ENCODE data around the gene PDRG1. TPM values are rescaled to one million over a fixed set of nuclear protein-coding genes. Genes with fewer than 3 reads are reported as not detected.

PDRG1 gene
- polyA plus RNA-seq, 3 donors, result 3.5 to 4.4 (median 3.7) TPM

- Histone ChIP-seq H4K20me1 (ENCODE audit: insufficient read depth, low read length) (no peaks in the 10 kb centered on the region), H3K9ac (ENCODE audit: insufficient read depth, low read length, poor library complexity, severe bottlenecking) (no peak overlapping the region), H3K27ac (ENCODE audit: low read depth in 1 of 2, low read length in 2 of 2) (no peak overlapping the region), H3K79me2 (ENCODE audit: insufficient read depth, low read length) (no peaks in the 10 kb centered on the region), H2AFZ (ENCODE audit: insufficient read depth, low read depth, low read length, poor library complexity, severe bottlenecking) (no peak overlapping the region), H3K9me3 (replicated peaks in 1 of 2; ENCODE audit: control insufficient read depth in 1 of 2, insufficient read depth in 1 of 2, low read length in 2 of 2) (no peaks in the 10 kb centered on the region), H3K4me3 (replicated peaks in 1 of 3; ENCODE audit: low read depth in 2 of 3, low read length in 3 of 3) (no peak overlapping the region), H3K27me3 (ENCODE audit: control insufficient read depth in 2 of 2, insufficient read depth in 2 of 2, low read length in 2 of 2) (no peaks in the 10 kb centered on the region), H3K4me1 (ENCODE audit: control insufficient read depth in 1 of 2, insufficient read depth in 2 of 2, low read length in 2 of 2) (no peaks in the 10 kb centered on the region), H3K36me3 (replicated peaks in 1 of 2; ENCODE audit: control insufficient read depth in 1 of 2, insufficient read depth in 2 of 2, low read length in 2 of 2) (no peaks in the 10 kb centered on the region), H3K4me2 (replicated peaks; ENCODE audit: extremely low read depth, low read length, poor library complexity, severe bottlenecking) (no peak overlapping the region)
- no peaks in the 10 kb centered on the region for H3K36me3 Mint-ChIP-seq
- intact Hi-C loops (cut with micrococcal nuclease), result no loop called here
- H3K9me3 Mint-ChIP-seq, result peaks cover 0 to 2% (median 0%) of the 10 kb centered on the region in 7 donors
- TF ChIP-seq, protein P1, sequence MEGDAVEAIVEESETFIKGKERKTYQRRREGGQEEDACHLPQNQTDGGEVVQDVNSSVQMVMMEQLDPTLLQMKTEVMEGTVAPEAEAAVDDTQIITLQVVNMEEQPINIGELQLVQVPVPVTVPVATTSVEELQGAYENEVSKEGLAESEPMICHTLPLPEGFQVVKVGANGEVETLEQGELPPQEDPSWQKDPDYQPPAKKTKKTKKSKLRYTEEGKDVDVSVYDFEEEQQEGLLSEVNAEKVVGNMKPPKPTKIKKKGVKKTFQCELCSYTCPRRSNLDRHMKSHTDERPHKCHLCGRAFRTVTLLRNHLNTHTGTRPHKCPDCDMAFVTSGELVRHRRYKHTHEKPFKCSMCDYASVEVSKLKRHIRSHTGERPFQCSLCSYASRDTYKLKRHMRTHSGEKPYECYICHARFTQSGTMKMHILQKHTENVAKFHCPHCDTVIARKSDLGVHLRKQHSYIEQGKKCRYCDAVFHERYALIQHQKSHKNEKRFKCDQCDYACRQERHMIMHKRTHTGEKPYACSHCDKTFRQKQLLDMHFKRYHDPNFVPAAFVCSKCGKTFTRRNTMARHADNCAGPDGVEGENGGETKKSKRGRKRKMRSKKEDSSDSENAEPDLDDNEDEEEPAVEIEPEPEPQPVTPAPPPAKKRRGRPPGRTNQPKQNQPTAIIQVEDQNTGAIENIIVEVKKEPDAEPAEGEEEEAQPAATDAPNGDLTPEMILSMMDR (IDR thresholded peaks at IDR 0.05), result no peak
- no peak for DNase-seq
- H3K27ac Mint-ChIP-seq, result no peak overlapping the region
- WGBS (ENCODE audit: insufficient coverage), result 100% methylated on average over 2 of the region's 5 CpGs
- H3K4me3 Mint-ChIP-seq, result no peak overlapping the region
- H3K4me1 Mint-ChIP-seq, result peaks cover 3% of the 10 kb centered on the region
- H3K27me3 Mint-ChIP-seq (ENCODE audit: low read depth in 3 of 3), result peaks cover under 1 to 3% (median 3%) of the 10 kb centered on the region in 3 donors
Observed at GRCh38 chr20:31907046-31907445, 44.8 kb downstream of the PDRG1 start.

DNA sequence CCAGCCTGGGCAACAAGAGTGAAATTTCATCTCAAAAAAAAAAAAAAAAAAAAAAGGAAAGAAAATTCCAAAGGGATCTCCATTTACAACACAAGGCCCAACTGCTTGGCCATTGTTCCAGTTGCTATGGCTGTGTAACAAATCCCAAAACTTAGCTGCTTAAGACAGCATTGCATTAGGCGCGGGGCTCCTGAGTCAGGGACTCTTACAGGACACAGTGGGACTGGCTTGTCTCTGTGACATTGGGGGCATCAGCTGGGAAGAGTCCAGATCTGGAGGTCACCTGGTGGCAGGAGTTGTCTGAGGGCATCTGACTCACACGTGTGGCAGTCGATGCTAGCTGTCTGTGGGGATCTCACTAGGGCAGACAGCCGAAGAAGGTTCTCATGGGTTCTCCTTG lies 45.8 kb downstream of the PDRG1 start:
- peaks cover 0 to 2% (median 1%) of the 10 kb centered on the region in 3 donors for H3K27me3 Mint-ChIP-seq (ENCODE audit: low read depth in 3 of 3)
- Histone ChIP-seq H3K4me1 (ENCODE audit: control insufficient read depth in 1 of 2, insufficient read depth in 2 of 2, low read length in 2 of 2) (no peaks in the 10 kb centered on the region), H4K20me1 (ENCODE audit: insufficient read depth, low read length) (no peaks in the 10 kb centered on the region), H3K79me2 (ENCODE audit: insufficient read depth, low read length) (no peaks in the 10 kb centered on the region), H3K4me2 (replicated peaks; ENCODE audit: extremely low read depth, low read length, poor library complexity, severe bottlenecking) (no peak overlapping the region), H3K27ac (ENCODE audit: low read depth in 1 of 2, low read length in 2 of 2) (no peak overlapping the region), H3K9ac (ENCODE audit: insufficient read depth, low read length, poor library complexity, severe bottlenecking) (no peak overlapping the region), H3K36me3 (replicated peaks in 1 of 2; ENCODE audit: control insufficient read depth in 1 of 2, insufficient read depth in 2 of 2, low read length in 2 of 2) (no peaks in the 10 kb centered on the region), H3K27me3 (ENCODE audit: control insufficient read depth in 2 of 2, insufficient read depth in 2 of 2, low read length in 2 of 2) (no peaks in the 10 kb centered on the region), H3K9me3 (replicated peaks in 1 of 2; ENCODE audit: control insufficient read depth in 1 of 2, insufficient read depth in 1 of 2, low read length in 2 of 2) (no peaks in the 10 kb centered on the region), H2AFZ (ENCODE audit: insufficient read depth, low read depth, low read length, poor library complexity, severe bottlenecking) (no peak overlapping the region), H3K4me3 (replicated peaks in 1 of 3; ENCODE audit: low read depth in 2 of 3, low read length in 3 of 3) (no peak overlapping the region)
- 100% methylated on average over 3 of the region's 5 CpGs for WGBS (ENCODE audit: insufficient coverage)
- H3K9me3 Mint-ChIP-seq, result peaks cover 0 to 2% (median 0%) of the 10 kb centered on the region in 7 donors
- intact Hi-C loops (cut with micrococcal nuclease), result no loop called here
- peaks cover 3% of the 10 kb centered on the region for H3K4me1 Mint-ChIP-seq
- H3K36me3 Mint-ChIP-seq, result no peaks in the 10 kb centered on the region
- H3K27ac Mint-ChIP-seq, result no peak overlapping the region
- no peak for DNase-seq
- no peak overlapping the region for H3K4me3 Mint-ChIP-seq
- TF ChIP-seq, protein P1 (IDR thresholded peaks at IDR 0.05), result no peak
